SU-DHL-6 (cell line): Measurements from ENCODE around the gene GRB14.

Experiments
- H2AFZ ChIP-seq: fragments of 200-600 bp; sonication (generic); 2 replicates; pipeline ENCODE4 v1.6.1; 2014; ENCODE audit warnings: low read depth, mild to moderate bottlenecking, moderate library complexity, mixed read lengths, antibody characterized with exemption, low read length; ENCODE audit not compliant: severe bottlenecking
- H3F3A ChIP-seq: fragments of 200-600 bp; shearing (Covaris generic); 2 replicates; pipeline ENCODE4 v1.6.0; 2016; ENCODE audit warnings: antibody characterized with exemption, mild to moderate bottlenecking; ENCODE audit not compliant: insufficient read depth
- H3K27ac ChIP-seq: fragments of 200-600 bp; sonication (generic); 2 replicates; pipeline ENCODE4 v1.5.1; 2016; ENCODE audit warnings: low read depth, mild to moderate bottlenecking, low read length, moderate library complexity, mixed read lengths
- H3K27me3 ChIP-seq: fragments of 200-600 bp; sonication (generic), shearing (Covaris generic); 2 replicates; pipeline ENCODE4 v1.6.0; 2014; ENCODE audit warnings: mild to moderate bottlenecking, low read length
- H3K36me3 ChIP-seq: fragments of 200-600 bp; sonication (generic); 2 replicates; pipeline ENCODE4 v1.6.1; 2014; ENCODE audit warnings: mild to moderate bottlenecking, low read length, mixed read lengths
- H3K4me2 ChIP-seq: fragments of 300-600, 200-600 bp; shearing (Covaris generic), sonication (generic); 2 replicates; pipeline ENCODE4 v1.6.0; 2014; ENCODE audit warnings: low read length, low read depth, mild to moderate bottlenecking; ENCODE audit not compliant: poor library complexity, severe bottlenecking
- H3K4me3 ChIP-seq: fragments of 200-600 bp; sonication (generic); 2 replicates; pipeline ENCODE4 v1.5.1; 2014; ENCODE audit warnings: antibody characterized with exemption, low read length, mild to moderate bottlenecking, mixed read lengths; ENCODE audit not compliant: insufficient read depth, poor library complexity, severe bottlenecking
- H3K79me2 ChIP-seq: fragments of 200-600 bp; sonication (generic); 2 replicates; pipeline ENCODE4 v1.6.1; 2014; ENCODE audit warnings: mild to moderate bottlenecking, low read length, moderate library complexity; ENCODE audit not compliant: insufficient read depth
- H3K9ac ChIP-seq: fragments of 200-600 bp; sonication (generic); 2 replicates; pipeline ENCODE4 v1.7.0; 2014; ENCODE audit warnings: mild to moderate bottlenecking, low read length
- H3K9me2 ChIP-seq: fragments of 200-600 bp; sonication (generic); replicated peaks from 2 replicates; pipeline ENCODE4 v1.6.1; 2014; ENCODE audit warnings: low read length; ENCODE audit not compliant: insufficient read depth
- H3K9me3 ChIP-seq: fragments of 200-600 bp; sonication (generic); 2 replicates; pipeline ENCODE4 v1.6.1; 2014; ENCODE audit warnings: low read length, mixed read lengths; ENCODE audit not compliant: insufficient read depth
- H4K20me1 ChIP-seq: fragments of 200-600 bp; sonication (generic); 2 replicates; pipeline ENCODE4 v1.6.1; 2014; ENCODE audit warnings: low read depth, mild to moderate bottlenecking, antibody characterized with exemption, low read length, moderate library complexity, mixed read lengths
- CTCF ChIP-seq: fragments of 200-600 bp; sonication (generic); IDR thresholded peaks from one replicate; pipeline ENCODE4 v1.5.1; 2017; ENCODE audit warnings: antibody characterized with exemption, mild to moderate bottlenecking, low read length, moderate library complexity; ENCODE audit not compliant: insufficient read depth, poor library complexity, severe bottlenecking
- EZH2phosphoT487 ChIP-seq: fragments of 200-600 bp; sonication (generic), shearing (Covaris generic); conservative IDR thresholded peaks from 2 replicates; pipeline ENCODE4 v1.6.1; 2018; ENCODE audit warnings: mild to moderate bottlenecking, antibody characterized with exemption, low read length, moderate library complexity, mixed read lengths

GRB14 gene

GRCh38 chr2:164593959-164594358 is 27.3 kb downstream of the GRB14 start:
- Histone ChIP-seq H4K20me1 (no peaks in the 10 kb centered on the region), H3K4me2 (no peak overlapping the region)

GRCh38 chr2:164593541-164593940 is 27.7 kb downstream of the GRB14 start:
- H3K9me3 ChIP-seq = no peaks in the 10 kb centered on the region

More at GRCh38 chr2:164593959-164594358, 27.3 kb downstream of the GRB14 start:
- H3K79me2 ChIP-seq = no peaks in the 10 kb centered on the region
- no peak overlapping the region for H3K27ac ChIP-seq
- H2AFZ ChIP-seq = no peak overlapping the region
- H3F3A ChIP-seq = no peaks in the 10 kb centered on the region
- H3K36me3 ChIP-seq = no peaks in the 10 kb centered on the region
- H3K9me2 ChIP-seq = no peaks in the 10 kb centered on the region
- no peak for TF ChIP-seq CTCF
- TF ChIP-seq EZH2phosphoT487 = no peak
- H3K9ac ChIP-seq = no peak overlapping the region
- no peaks in the 10 kb centered on the region for H3K27me3 ChIP-seq
- H3K9me3 ChIP-seq = no peaks in the 10 kb centered on the region
- H3K4me3 ChIP-seq = no peak overlapping the region

GRCh38 chr2:164589522-164589921 is 31.8 kb downstream of the GRB14 start:
- Histone ChIP-seq H3K27me3 (no peaks in the 10 kb centered on the region), H3K9ac (no peak overlapping the region), H3K9me2 (no peaks in the 10 kb centered on the region), H3K4me3 (no peak overlapping the region), H3K4me2 (no peak overlapping the region), H2AFZ (no peak overlapping the region), H3F3A (no peaks in the 10 kb centered on the region), H4K20me1 (no peaks in the 10 kb centered on the region), H3K79me2 (no peaks in the 10 kb centered on the region), H3K27ac (no peak overlapping the region), H3K36me3 (no peaks in the 10 kb centered on the region), H3K9me3 (no peaks in the 10 kb centered on the region)
- TF ChIP-seq CTCF (no peak), EZH2phosphoT487 (no peak)

More at GRCh38 chr2:164593541-164593940, 27.7 kb downstream of the GRB14 start:
- H4K20me1 ChIP-seq = no peaks in the 10 kb centered on the region
- no peak overlapping the region for H3K27ac ChIP-seq
- H3K4me3 ChIP-seq = no peak overlapping the region
- H3K9me2 ChIP-seq = no peaks in the 10 kb centered on the region
- H3K36me3 ChIP-seq = no peaks in the 10 kb centered on the region
- no peak overlapping the region for H3K9ac ChIP-seq
- no peak overlapping the region for H2AFZ ChIP-seq
- H3K79me2 ChIP-seq = no peaks in the 10 kb centered on the region
- no peak overlapping the region for H3K4me2 ChIP-seq
- H3K27me3 ChIP-seq = no peaks in the 10 kb centered on the region
- TF ChIP-seq CTCF (no peak), EZH2phosphoT487 (no peak)
- no peaks in the 10 kb centered on the region for H3F3A ChIP-seq

GRCh38 chr2:164581050-164581449 is 40.2 kb downstream of the GRB14 start:
- Histone ChIP-seq H3K9me3 (no peaks in the 10 kb centered on the region), H3K79me2 (no peaks in the 10 kb centered on the region), H4K20me1 (no peaks in the 10 kb centered on the region), H3K4me2 (no peak overlapping the region), H2AFZ (no peak overlapping the region), H3K9me2 (no peaks in the 10 kb centered on the region), H3K36me3 (no peaks in the 10 kb centered on the region), H3K9ac (no peak overlapping the region), H3K4me3 (no peak overlapping the region), H3F3A (no peaks in the 10 kb centered on the region), H3K27ac (no peak overlapping the region), H3K27me3 (no peaks in the 10 kb centered on the region)
- TF ChIP-seq EZH2phosphoT487 (no peak), CTCF (no peak)
